GM18502 (cell line): ENCODE data around the gene LPP.
"Not testable (repeated sequence)": the region's sequence is repeated elsewhere in the genome, so short reads cannot be mapped to it uniquely, and the experiment has no call there.

Experiments used
- ATAC-seq: cut with Tn5 transposase; IDR thresholded peaks from one replicate; pipeline ENCODE4 v1.9.1; 2021; ENCODE audit warnings: mild to moderate bottlenecking; ENCODE audit not compliant: unreplicated experiment, poor library complexity

The LPP gene

GRCh38 chr3:188624828-188625227, 470.9 kb downstream of the LPP start:
- ATAC-seq: no peak

GRCh38 chr3:188627652-188628051, 473.7 kb downstream of the LPP start:
- no peak for ATAC-seq

- ATAC-seq: no peak
These were observed 477.5 kb downstream of the LPP start for GRCh38 chr3:188631291-188632010.

GRCh38 chr3:188633206-188633605, 479.2 kb downstream of the LPP start:
- ATAC-seq: no peak

- ATAC-seq: no peak
These were observed 480.3 kb downstream of the LPP start for GRCh38 chr3:188634285-188634684.

GRCh38 chr3:188635258-188636042, 481.5 kb downstream of the LPP start:
- no peak for ATAC-seq

GRCh38 chr3:188636292-188636691, 482.3 kb downstream of the LPP start:
- not testable (repeated sequence) for ATAC-seq

GRCh38 chr3:188641076-188641475, 487.1 kb downstream of the LPP start:
- ATAC-seq: no peak

- ATAC-seq: no peak
These were observed 489.8 kb downstream of the LPP start for GRCh38 chr3:188643736-188644135.

- ATAC-seq: no peak
These were observed 492.6 kb downstream of the LPP start for GRCh38 chr3:188646592-188646991.

- no peak for ATAC-seq
These were observed 493.3 kb downstream of the LPP start for GRCh38 chr3:188647237-188647636.

GRCh38 chr3:188649521-188649920, 495.6 kb downstream of the LPP start:
- no peak for ATAC-seq

- no peak for ATAC-seq
These were observed 502.4 kb downstream of the LPP start for GRCh38 chr3:188656196-188656982.

- ATAC-seq: no peak
These were observed 504.6 kb downstream of the LPP start for GRCh38 chr3:188658606-188659005.

- no peak for ATAC-seq
These were observed 505.6 kb downstream of the LPP start for GRCh38 chr3:188659449-188660090.

- ATAC-seq: no peak
These were observed 506.5 kb downstream of the LPP start for GRCh38 chr3:188660415-188660814.

- no peak for ATAC-seq
These were observed 507.8 kb downstream of the LPP start for GRCh38 chr3:188661806-188662205.

GRCh38 chr3:188662214-188662613, 508.3 kb downstream of the LPP start:
- no peak for ATAC-seq

- ATAC-seq: no peak
These were observed 508.8 kb downstream of the LPP start for GRCh38 chr3:188662795-188663194.

- ATAC-seq: no peak
These were observed 509.9 kb downstream of the LPP start for GRCh38 chr3:188663839-188664238.
